NK-92 (cell line): ENCODE measurements around the gene SH2B3.

Experiments used
- DNase-seq: peaks from one replicate; lab custom pipeline; 2025; ENCODE audit not compliant: unreplicated experiment; lab: John Stamatoyannopoulos, UW

The SH2B3 gene

GRCh38 chr12:111443086-111443485 is 37.4 kb downstream of the SH2B3 start:
- DNase-seq = no peak

- DNase-seq = no peak
These were observed 37.9 kb downstream of the SH2B3 start for GRCh38 chr12:111443586-111443985.

GRCh38 chr12:111444314-111444924 is 38.7 kb downstream of the SH2B3 start:
- DNase-seq = no peak

GRCh38 chr12:111444925-111445725 is 39.4 kb downstream of the SH2B3 start:
- no peak for DNase-seq

- DNase-seq = no peak
These were observed 40.2 kb downstream of the SH2B3 start for GRCh38 chr12:111445726-111446581.

- no peak for DNase-seq
These were observed 41.2 kb downstream of the SH2B3 start for GRCh38 chr12:111446631-111447570.

- DNase-seq = no peak
These were observed 42.0 kb downstream of the SH2B3 start for GRCh38 chr12:111447571-111448265.

GRCh38 chr12:111448266-111448830 is 42.6 kb downstream of the SH2B3 start:
- DNase-seq = no peak

GRCh38 chr12:111448846-111449790 is 43.4 kb downstream of the SH2B3 start:
- DNase-seq = no peak

- DNase-seq = no peak
These were observed 45.0 kb downstream of the SH2B3 start for GRCh38 chr12:111450676-111451075.

GRCh38 chr12:111451232-111451631 is 45.5 kb downstream of the SH2B3 start:
- DNase-seq = no peak

- DNase-seq = no peak
These were observed 46.0 kb downstream of the SH2B3 start for GRCh38 chr12:111451649-111452129.

GRCh38 chr12:111453071-111453989 is 47.6 kb downstream of the SH2B3 start:
- no peak for DNase-seq

- DNase-seq = no peak
These were observed 48.6 kb downstream of the SH2B3 start for GRCh38 chr12:111454311-111454710.

- no peak for DNase-seq
These were observed 49.2 kb downstream of the SH2B3 start for GRCh38 chr12:111454716-111455447.

GRCh38 chr12:111455448-111456320 is 50.0 kb downstream of the SH2B3 start:
- no peak for DNase-seq
